GM18867 (cell line): ENCODE measurements around the gene NOL4L.

Source experiments
- ATAC-seq: cut with Tn5 transposase; IDR thresholded peaks from one replicate; pipeline ENCODE4 v1.9.1; 2021; ENCODE audit warnings: mild to moderate bottlenecking, moderate library complexity; ENCODE audit not compliant: unreplicated experiment

Gene NOL4L

GRCh38 chr20:32585011-32585585 lies at the start of gene NOL4L:
Gene NOL4L (minus strand): TSS chr20:32585333. CDS start chr20:32584890, 443 bp downstream.
- no peak for ATAC-seq

- ATAC-seq, result no peak
These were observed 49.1 kb upstream of the NOL4L start for GRCh38 chr20:32634041-32634805.

GRCh38 chr20:32632461-32633354 lies 47.6 kb upstream of the NOL4L start:
- ATAC-seq, result no peak

- no peak for ATAC-seq
These were observed 46.9 kb upstream of the NOL4L start for GRCh38 chr20:32631933-32632460.

- no peak for ATAC-seq
These were observed 44.7 kb upstream of the NOL4L start for GRCh38 chr20:32629813-32630212.

GRCh38 chr20:32628960-32629530 lies 43.9 kb upstream of the NOL4L start:
- ATAC-seq, result no peak

GRCh38 chr20:32626859-32627636 lies 41.9 kb upstream of the NOL4L start:
- ATAC-seq, result no peak

- ATAC-seq, result no peak
These were observed 41.3 kb upstream of the NOL4L start for GRCh38 chr20:32626407-32626806.

GRCh38 chr20:32625996-32626395 lies 40.9 kb upstream of the NOL4L start:
- no peak for ATAC-seq

- no peak for ATAC-seq
These were observed 39.7 kb upstream of the NOL4L start for GRCh38 chr20:32624687-32625345.

GRCh38 chr20:32623667-32624157 lies 38.6 kb upstream of the NOL4L start:
- ATAC-seq, result no peak

GRCh38 chr20:32622585-32623468 lies 37.7 kb upstream of the NOL4L start:
- ATAC-seq, result no peak

- ATAC-seq, result no peak
These were observed 36.9 kb upstream of the NOL4L start for GRCh38 chr20:32621891-32622584.

- no peak for ATAC-seq
These were observed 36.1 kb upstream of the NOL4L start for GRCh38 chr20:32621071-32621890.

GRCh38 chr20:32619586-32619985 lies 34.5 kb upstream of the NOL4L start:
- ATAC-seq, result no peak

- no peak for ATAC-seq
These were observed 29.6 kb upstream of the NOL4L start for GRCh38 chr20:32614772-32615171.

- ATAC-seq, result no peak
These were observed 29.2 kb upstream of the NOL4L start for GRCh38 chr20:32614303-32614702.
